Endothelial cell (in vitro differentiated cells): ENCODE data around the gene ZNF765. TPM values are rescaled to one million over a fixed set of nuclear protein-coding genes. Genes with fewer than 3 reads are reported as not detected.
A peak's percentile ranks its signal among the peaks of the same experiment; 100 is the strongest.
"Not testable (repeated sequence)": the region's sequence is repeated elsewhere in the genome, so short reads cannot be mapped to it uniquely, and the experiment has no call there.

Experiments used
- DNase-seq: peaks from one replicate; pipeline ENCODE4 v3.0.0; 2021; ENCODE audit warnings: low spot score
- H3K27ac Mint-ChIP-seq: one replicate; pipeline ENCODE4 v1.8.0; 2021; ENCODE audit warnings: mixed read lengths, inconsistent platforms; ENCODE audit not compliant: unreplicated experiment
- H3K27me3 Mint-ChIP-seq: one replicate; pipeline ENCODE4 v1.8.0; 2021; ENCODE audit warnings: mild to moderate bottlenecking, moderate library complexity, mixed read lengths, inconsistent platforms; ENCODE audit not compliant: unreplicated experiment
- H3K36me3 Mint-ChIP-seq: one replicate; pipeline ENCODE4 v1.8.0; 2021; ENCODE audit warnings: mild to moderate bottlenecking, low read depth, mixed read lengths, inconsistent platforms; ENCODE audit not compliant: unreplicated experiment
- H3K4me1 Mint-ChIP-seq: one replicate; pipeline ENCODE4 v1.8.0; 2021; ENCODE audit warnings: mild to moderate bottlenecking, mixed read lengths, inconsistent platforms; ENCODE audit not compliant: unreplicated experiment
- H3K4me3 Mint-ChIP-seq: one replicate; pipeline ENCODE4 v1.8.0; 2021; ENCODE audit warnings: mild to moderate bottlenecking, mixed read lengths, inconsistent platforms; ENCODE audit not compliant: unreplicated experiment
- H3K9me3 Mint-ChIP-seq: one replicate; pipeline ENCODE4 v1.8.0; 2021; ENCODE audit warnings: mixed read lengths, inconsistent platforms; ENCODE audit not compliant: unreplicated experiment
- CTCF ChIP-seq: fragments of 200-600 bp; sonication (generic); IDR thresholded peaks from one replicate; pipeline ENCODE4 v1.5.0; 2021; ENCODE audit warnings: antibody characterized with exemption; ENCODE audit not compliant: unreplicated experiment
- long read RNA-seq: library from polyadenylated mRNA; unstranded; transcript quantifications from one replicate; pipeline ENCODE4 v2.0.0, GENCODE V29; 2020; ENCODE audit not compliant: unreplicated experiment
- total RNA-seq: library from RNA; stranded (reverse); fragmentation: NEBNext Ultra II Directional; extraction: Animal tissue kit (Norgen Biotek cat#: 25700); gene quantifications from one replicate; pipeline ENCODE4 v1.2.1, GENCODE V29; 2021; ENCODE audit not compliant: unreplicated experiment

ZNF765 gene
- total RNA-seq: 17.8 TPM
- long read RNA-seq, full-length matches to known transcripts: 1 of 2 reads
- long read RNA-seq, partial matches to known transcripts: 0 of 2 reads
- long read RNA-seq, other reads (novel, unspliced or antisense): 1 of 2 reads

GRCh38 chr19:53394974-53395839 lies at the start of gene ZNF765:
Gene ZNF765, plus strand, starts transcription at chr19:53395149. Its CDS starts 2,867 bp downstream, at chr19:53398016.
- Mint-ChIP-seq H3K9me3 (no peaks in the 10 kb centered on the region), H3K27ac (peak within 1 kb of the TSS; percentile 91), H3K36me3 (peaks cover 18% of the 10 kb centered on the region), H3K4me1 (peaks cover 13% of the 10 kb centered on the region), H3K4me3 (peak within 1 kb of the TSS; percentile 93), H3K27me3 (peaks cover 10% of the 10 kb centered on the region)
- peak; percentile 77 for TF ChIP-seq CTCF
- DNase-seq: peak; percentile 96

GRCh38 chr19:53355739-53356138 lies 39.2 kb upstream of the ZNF765 start:
- TF ChIP-seq CTCF: no peak
- Mint-ChIP-seq H3K4me3 (no peak overlapping the region), H3K27me3 (peaks cover 1% of the 10 kb centered on the region), H3K36me3 (peaks cover 57% of the 10 kb centered on the region), H3K27ac (no peak overlapping the region), H3K4me1 (no peaks in the 10 kb centered on the region), H3K9me3 (peaks cover 34% of the 10 kb centered on the region)
- DNase-seq: no peak

- Mint-ChIP-seq H3K27ac (no peak overlapping the region), H3K4me3 (no peak overlapping the region), H3K27me3 (peaks cover 1% of the 10 kb centered on the region), H3K36me3 (peaks cover 35% of the 10 kb centered on the region), H3K4me1 (no peaks in the 10 kb centered on the region), H3K9me3 (peaks cover 11% of the 10 kb centered on the region)
- no peak for DNase-seq
- no peak for TF ChIP-seq CTCF
Observed at GRCh38 chr19:53357821-53358581, 36.9 kb upstream of the ZNF765 start.

- peak overlapping the region; percentile 51 for H3K4me3 Mint-ChIP-seq
- H3K27ac Mint-ChIP-seq, DNase-seq, H3K9me3 Mint-ChIP-seq, H3K4me1 Mint-ChIP-seq, H3K27me3 Mint-ChIP-seq: not testable (repeated sequence)
- peaks cover 24% of the 10 kb centered on the region for H3K36me3 Mint-ChIP-seq
Observed at GRCh38 chr19:53360056-53360455, 34.9 kb upstream of the ZNF765 start.

GRCh38 chr19:53365134-53365898 lies 29.6 kb upstream of the ZNF765 start, which contains the start of gene ZNF525:
Gene ZNF525, plus strand, starts transcription at chr19:53365705. Its CDS starts 6,577 bp downstream, at chr19:53372282.
- Mint-ChIP-seq H3K9me3 (no peaks in the 10 kb centered on the region), H3K4me1 (peaks cover 7% of the 10 kb centered on the region), H3K27me3 (peaks cover 5% of the 10 kb centered on the region), H3K36me3 (no peaks in the 10 kb centered on the region), H3K4me3 (peak within 1 kb of the TSS; percentile 92), H3K27ac (no peak within 1 kb of the TSS)
- peak; percentile 55 for TF ChIP-seq CTCF
- DNase-seq: peak; percentile 80
